Measurements from ENCODE around the gene TDRD9. TPM values are rescaled to one million over a fixed set of nuclear protein-coding genes. Genes with fewer than 3 reads are reported as not detected.

The TDRD9 gene
- total RNA-seq, 1 experiment from 2014 or later, result not detected

DNA sequence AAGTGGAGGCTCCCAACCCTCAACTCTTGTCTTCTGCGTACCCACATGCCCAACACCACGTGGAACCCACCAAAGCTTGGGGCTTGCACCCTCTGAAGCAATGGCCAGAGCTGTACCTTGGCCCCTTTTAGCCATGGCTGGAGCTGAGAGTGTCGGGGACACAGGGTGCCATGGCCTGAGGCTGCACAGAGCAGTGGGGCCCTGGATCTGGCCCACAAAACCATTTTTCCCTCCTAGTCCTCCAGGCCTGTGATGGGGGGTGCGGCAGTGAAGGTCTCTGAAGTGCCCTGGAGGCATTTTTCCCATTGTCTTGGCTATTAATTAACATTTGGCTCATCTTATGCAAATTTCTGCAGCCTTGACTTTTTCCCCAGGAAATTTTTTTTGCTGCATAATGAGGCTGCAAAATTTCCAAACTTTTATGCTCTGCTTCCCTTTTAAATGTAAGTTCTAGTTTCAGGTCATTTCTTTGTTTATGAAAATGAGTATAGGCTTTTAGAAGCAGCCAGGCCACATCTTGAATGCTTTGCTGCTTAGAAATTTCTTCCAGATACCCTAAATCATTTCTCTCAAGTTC lies 138.6 kb downstream of the TDRD9 start:
- CTCF ChIA-PET, result no interaction called here
- in situ Hi-C loops (cut with HindIII; ENCODE audit: low pct_unique_long_range_greater_than_20kb, low sequenced_read_pairs), result no loop called here
- intact Hi-C loops (cut with micrococcal nuclease; ENCODE audit: unreplicated experiment), result no loop called here
- no peaks in the 10 kb centered on the region for H3K4me1 ChIP-seq (ENCODE audit: control insufficient read depth, insufficient read depth, low read length)
- DNase-seq (ENCODE audit: low read depth, low spot score), result no peak
- BruUV-seq (replicated peaks), result no TSS peak
- no peaks in the 10 kb centered on the region for H3K9me3 ChIP-seq (ENCODE audit: control insufficient read depth, insufficient read depth, low read depth, low read length)
- H3K27ac ChIP-seq (ENCODE audit: low read length), result no peak overlapping the region
- no peak overlapping the region for H3K4me3 ChIP-seq (ENCODE audit: low read depth in 2 of 2, low read length in 2 of 2)
- no peaks in the 10 kb centered on the region for H3K27me3 ChIP-seq (ENCODE audit: control insufficient read depth, insufficient read depth, low read length)
- H3K36me3 ChIP-seq (ENCODE audit: control insufficient read depth, insufficient read depth, low read length), result no peaks in the 10 kb centered on the region
- POLR2A ChIA-PET, result no interaction called here
- TF ChIP-seq POLR2AphosphoS5 (IDR thresholded peaks at IDR 0.05; ENCODE audit: low read depth, low read length) (no peak), TCF7L2 (IDR thresholded peaks at IDR 0.05; ENCODE audit: low read depth, low read length) (no peak), SIN3A (IDR thresholded peaks at IDR 0.05; ENCODE audit: borderline replicate concordance, insufficient read depth, low read depth, low read length) (no peak)
- TF ChIP-seq, protein P1, sequence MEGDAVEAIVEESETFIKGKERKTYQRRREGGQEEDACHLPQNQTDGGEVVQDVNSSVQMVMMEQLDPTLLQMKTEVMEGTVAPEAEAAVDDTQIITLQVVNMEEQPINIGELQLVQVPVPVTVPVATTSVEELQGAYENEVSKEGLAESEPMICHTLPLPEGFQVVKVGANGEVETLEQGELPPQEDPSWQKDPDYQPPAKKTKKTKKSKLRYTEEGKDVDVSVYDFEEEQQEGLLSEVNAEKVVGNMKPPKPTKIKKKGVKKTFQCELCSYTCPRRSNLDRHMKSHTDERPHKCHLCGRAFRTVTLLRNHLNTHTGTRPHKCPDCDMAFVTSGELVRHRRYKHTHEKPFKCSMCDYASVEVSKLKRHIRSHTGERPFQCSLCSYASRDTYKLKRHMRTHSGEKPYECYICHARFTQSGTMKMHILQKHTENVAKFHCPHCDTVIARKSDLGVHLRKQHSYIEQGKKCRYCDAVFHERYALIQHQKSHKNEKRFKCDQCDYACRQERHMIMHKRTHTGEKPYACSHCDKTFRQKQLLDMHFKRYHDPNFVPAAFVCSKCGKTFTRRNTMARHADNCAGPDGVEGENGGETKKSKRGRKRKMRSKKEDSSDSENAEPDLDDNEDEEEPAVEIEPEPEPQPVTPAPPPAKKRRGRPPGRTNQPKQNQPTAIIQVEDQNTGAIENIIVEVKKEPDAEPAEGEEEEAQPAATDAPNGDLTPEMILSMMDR (IDR thresholded peaks at IDR 0.05), result no peak
- TF ChIP-seq, protein P2, sequence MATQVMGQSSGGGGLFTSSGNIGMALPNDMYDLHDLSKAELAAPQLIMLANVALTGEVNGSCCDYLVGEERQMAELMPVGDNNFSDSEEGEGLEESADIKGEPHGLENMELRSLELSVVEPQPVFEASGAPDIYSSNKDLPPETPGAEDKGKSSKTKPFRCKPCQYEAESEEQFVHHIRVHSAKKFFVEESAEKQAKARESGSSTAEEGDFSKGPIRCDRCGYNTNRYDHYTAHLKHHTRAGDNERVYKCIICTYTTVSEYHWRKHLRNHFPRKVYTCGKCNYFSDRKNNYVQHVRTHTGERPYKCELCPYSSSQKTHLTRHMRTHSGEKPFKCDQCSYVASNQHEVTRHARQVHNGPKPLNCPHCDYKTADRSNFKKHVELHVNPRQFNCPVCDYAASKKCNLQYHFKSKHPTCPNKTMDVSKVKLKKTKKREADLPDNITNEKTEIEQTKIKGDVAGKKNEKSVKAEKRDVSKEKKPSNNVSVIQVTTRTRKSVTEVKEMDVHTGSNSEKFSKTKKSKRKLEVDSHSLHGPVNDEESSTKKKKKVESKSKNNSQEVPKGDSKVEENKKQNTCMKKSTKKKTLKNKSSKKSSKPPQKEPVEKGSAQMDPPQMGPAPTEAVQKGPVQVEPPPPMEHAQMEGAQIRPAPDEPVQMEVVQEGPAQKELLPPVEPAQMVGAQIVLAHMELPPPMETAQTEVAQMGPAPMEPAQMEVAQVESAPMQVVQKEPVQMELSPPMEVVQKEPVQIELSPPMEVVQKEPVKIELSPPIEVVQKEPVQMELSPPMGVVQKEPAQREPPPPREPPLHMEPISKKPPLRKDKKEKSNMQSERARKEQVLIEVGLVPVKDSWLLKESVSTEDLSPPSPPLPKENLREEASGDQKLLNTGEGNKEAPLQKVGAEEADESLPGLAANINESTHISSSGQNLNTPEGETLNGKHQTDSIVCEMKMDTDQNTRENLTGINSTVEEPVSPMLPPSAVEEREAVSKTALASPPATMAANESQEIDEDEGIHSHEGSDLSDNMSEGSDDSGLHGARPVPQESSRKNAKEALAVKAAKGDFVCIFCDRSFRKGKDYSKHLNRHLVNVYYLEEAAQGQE (IDR thresholded peaks at IDR 0.05; ENCODE audit: insufficient read depth in 1 of 2, low read depth in 2 of 2, low read length in 1 of 2), result no peak
- ATAC-seq, result no peak

DNA sequence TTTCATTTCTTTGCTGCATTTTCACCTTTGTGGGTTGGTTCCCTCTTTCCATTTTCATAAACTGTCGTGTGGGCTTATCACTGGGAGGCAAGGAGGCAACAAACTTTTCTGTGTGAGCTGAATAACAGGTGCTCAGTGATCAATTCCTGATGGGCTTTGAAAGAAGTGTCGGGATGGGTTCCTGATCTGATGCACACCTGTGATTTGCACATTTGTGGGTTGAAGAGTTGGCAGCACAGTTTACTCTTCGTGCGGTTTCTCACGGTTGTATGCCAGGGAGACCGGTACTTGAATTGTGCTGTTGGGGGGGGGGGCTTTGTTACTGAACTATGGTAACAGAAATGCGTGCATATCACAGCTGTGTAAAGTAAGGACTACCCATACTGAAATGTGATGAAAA lies 141.3 kb downstream of the TDRD9 start:
- ChIA-PET CTCF (no interaction called here), POLR2A (no interaction called here)
- Histone ChIP-seq H3K36me3 (ENCODE audit: control insufficient read depth, insufficient read depth, low read length) (no peaks in the 10 kb centered on the region), H3K27me3 (ENCODE audit: control insufficient read depth, insufficient read depth, low read length) (no peaks in the 10 kb centered on the region), H3K9me3 (ENCODE audit: control insufficient read depth, insufficient read depth, low read depth, low read length) (no peaks in the 10 kb centered on the region), H3K4me1 (ENCODE audit: control insufficient read depth, insufficient read depth, low read length) (no peaks in the 10 kb centered on the region), H3K27ac (ENCODE audit: low read length) (no peak overlapping the region), H3K4me3 (ENCODE audit: low read depth in 2 of 2, low read length in 2 of 2) (no peak overlapping the region)
- DNase-seq (ENCODE audit: low read depth, low spot score) (no peak), ATAC-seq (no peak)
- TF ChIP-seq POLR2AphosphoS5 (IDR thresholded peaks at IDR 0.05; ENCODE audit: low read depth, low read length) (no peak), SIN3A (IDR thresholded peaks at IDR 0.05; ENCODE audit: borderline replicate concordance, insufficient read depth, low read depth, low read length) (no peak), TCF7L2 (IDR thresholded peaks at IDR 0.05; ENCODE audit: low read depth, low read length) (no peak)
- TF ChIP-seq, protein P1 (IDR thresholded peaks at IDR 0.05), result no peak
- TF ChIP-seq, protein P2 (IDR thresholded peaks at IDR 0.05; ENCODE audit: insufficient read depth in 1 of 2, low read depth in 2 of 2, low read length in 1 of 2), result no peak
- in situ Hi-C loops (cut with HindIII; ENCODE audit: low pct_unique_long_range_greater_than_20kb, low sequenced_read_pairs), result no loop called here
- intact Hi-C loops (cut with micrococcal nuclease; ENCODE audit: unreplicated experiment), result no loop called here
- no TSS peak for BruUV-seq (replicated peaks)

Measured in Panc1 (cell line).